Lower leg skin (tissue), 3 donors: ENCODE data around the gene PLAU.

ENCODE experiments used
- POLR2A ChIP-seq, 2 donors: fragments of 450-650 bp; IDR thresholded peaks; one replicate each; pipeline ENCODE4 v1.6.1; 2016 to 2017; ENCODE audit warnings: antibody characterized with exemption in 2 of 2, mild to moderate bottlenecking in 1 of 2, moderate library complexity in 1 of 2
- TF ChIP-seq, protein P1 (sequence below), 3 donors: fragments of 450-650 bp; IDR thresholded peaks; one replicate each; pipeline ENCODE4 v1.5.1; 2016; ENCODE audit warnings: antibody characterized with exemption in 3 of 3, mild to moderate bottlenecking in 3 of 3, moderate library complexity in 2 of 3

DNA sequence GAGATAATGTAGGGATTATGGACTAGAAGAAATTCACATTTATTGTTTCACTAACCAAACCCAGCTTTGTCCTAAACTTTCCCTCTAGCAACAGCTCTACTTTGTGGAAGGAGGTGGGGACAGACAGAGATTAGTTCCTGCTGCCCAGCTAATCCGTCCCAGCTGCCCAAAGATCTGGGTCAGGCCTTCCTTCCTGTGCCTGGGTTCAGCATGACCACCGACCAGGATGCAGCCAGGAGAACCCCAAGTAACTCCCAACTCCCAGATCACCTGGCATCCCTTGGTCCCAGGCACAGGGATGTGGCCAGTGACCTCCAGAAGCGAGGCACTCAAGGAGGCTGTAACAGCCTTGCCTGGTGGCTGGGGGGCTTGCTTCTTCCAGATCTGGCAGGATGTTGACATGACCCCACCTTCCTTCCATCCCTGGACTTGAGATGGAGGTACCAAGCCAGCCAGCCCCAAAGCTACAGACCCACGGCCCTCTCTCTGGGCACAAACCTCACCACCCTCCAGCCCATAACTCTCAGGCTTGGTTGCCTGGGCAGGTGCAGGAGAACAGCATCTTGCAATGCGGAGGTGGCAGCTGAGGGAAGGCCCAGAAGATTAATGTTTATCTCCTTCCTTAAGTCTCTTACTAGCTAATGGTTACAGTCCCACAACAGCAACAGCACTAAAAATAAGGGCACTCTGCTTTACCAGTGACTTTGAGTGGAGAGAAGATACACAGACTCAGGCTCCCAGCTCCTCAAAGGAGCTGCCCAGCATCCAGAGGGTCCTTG, 47.7 kb upstream of the PLAU start:
- no peak for TF ChIP-seq POLR2A (IDR thresholded peaks at IDR 0.05)
- TF ChIP-seq, protein P1, sequence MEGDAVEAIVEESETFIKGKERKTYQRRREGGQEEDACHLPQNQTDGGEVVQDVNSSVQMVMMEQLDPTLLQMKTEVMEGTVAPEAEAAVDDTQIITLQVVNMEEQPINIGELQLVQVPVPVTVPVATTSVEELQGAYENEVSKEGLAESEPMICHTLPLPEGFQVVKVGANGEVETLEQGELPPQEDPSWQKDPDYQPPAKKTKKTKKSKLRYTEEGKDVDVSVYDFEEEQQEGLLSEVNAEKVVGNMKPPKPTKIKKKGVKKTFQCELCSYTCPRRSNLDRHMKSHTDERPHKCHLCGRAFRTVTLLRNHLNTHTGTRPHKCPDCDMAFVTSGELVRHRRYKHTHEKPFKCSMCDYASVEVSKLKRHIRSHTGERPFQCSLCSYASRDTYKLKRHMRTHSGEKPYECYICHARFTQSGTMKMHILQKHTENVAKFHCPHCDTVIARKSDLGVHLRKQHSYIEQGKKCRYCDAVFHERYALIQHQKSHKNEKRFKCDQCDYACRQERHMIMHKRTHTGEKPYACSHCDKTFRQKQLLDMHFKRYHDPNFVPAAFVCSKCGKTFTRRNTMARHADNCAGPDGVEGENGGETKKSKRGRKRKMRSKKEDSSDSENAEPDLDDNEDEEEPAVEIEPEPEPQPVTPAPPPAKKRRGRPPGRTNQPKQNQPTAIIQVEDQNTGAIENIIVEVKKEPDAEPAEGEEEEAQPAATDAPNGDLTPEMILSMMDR (IDR thresholded peaks at IDR 0.05), result no peak
